WTC11 (cell line): Measurements from ENCODE around the gene HIGD1B. TPM values are rescaled to one million over a fixed set of nuclear protein-coding genes. Genes with fewer than 3 reads are reported as not detected.

ENCODE experiments used
- ATAC-seq: fragments of 200-7000 bp; cut with Tn5 transposase; 2 replicates; pipeline ENCODE4 v1.10.0; 2021; ENCODE audit warnings: mild to moderate bottlenecking, moderate library complexity
- CTCF ChIA-PET: fragments of 300-600 bp; sonication (Branson Sonifier 250); formaldehyde crosslinking; loops from one replicate; lab custom pipeline; 2021; ENCODE audit warnings: antibody characterized with exemption; lab: Charles Lee
- POLR2A ChIA-PET: fragments of 350-600 bp; sonication (Branson Sonifier 250); formaldehyde crosslinking; loops from one replicate; lab custom pipeline; 2021; ENCODE audit warnings: antibody characterized with exemption; lab: Charles Lee
- DNase-seq: peaks from one replicate; pipeline ENCODE4 v3.0.0; 2021; ENCODE audit warnings: low spot score
- H3K27ac Mint-ChIP-seq: 2 replicates; pipeline ENCODE4 v1.8.0; 2021; ENCODE audit warnings: mixed read lengths
- H3K27me3 Mint-ChIP-seq: 2 replicates; pipeline ENCODE4 v1.8.0; 2021; ENCODE audit warnings: low read depth, mild to moderate bottlenecking, moderate library complexity, mixed read lengths
- H3K36me3 Mint-ChIP-seq: 2 replicates; pipeline ENCODE4 v1.8.0; 2021; ENCODE audit warnings: mixed read lengths
- H3K4me1 Mint-ChIP-seq: 2 replicates; pipeline ENCODE4 v1.8.0; 2022; ENCODE audit warnings: mixed read lengths
- H3K4me3 Mint-ChIP-seq: 2 replicates; pipeline ENCODE4 v1.8.0; 2021; ENCODE audit warnings: mild to moderate bottlenecking, moderate library complexity, mixed read lengths
- H3K9me3 Mint-ChIP-seq: 2 replicates; pipeline ENCODE4 v1.8.0; 2021; ENCODE audit warnings: mixed read lengths
- CREB1 ChIP-seq: sonication (generic); formaldehyde crosslinking; IDR thresholded peaks from 2 replicates; pipeline ENCODE4 v1.8.0; 2023; ENCODE audit warnings: mild to moderate bottlenecking, missing genetic modification reagents
- FOXJ3 ChIP-seq: sonication (generic); formaldehyde crosslinking; IDR thresholded peaks from 2 replicates; pipeline ENCODE4 v1.9.0; 2021; ENCODE audit warnings: missing genetic modification reagents, mild to moderate bottlenecking, borderline replicate concordance
- NFATC4 ChIP-seq: fragments of 250-450 bp; sonication (Bioruptor Pico); IDR thresholded peaks from 2 replicates; pipeline ENCODE4 v1.9.0; 2021; ENCODE audit warnings: mild to moderate bottlenecking
- NR1H2 ChIP-seq: sonication (generic); formaldehyde crosslinking; IDR thresholded peaks from 2 replicates; pipeline ENCODE4 v1.9.0; 2021; ENCODE audit warnings: mild to moderate bottlenecking, moderate library complexity, missing genetic modification reagents
- NR2C2 ChIP-seq: sonication (generic); formaldehyde crosslinking; IDR thresholded peaks from 2 replicates; pipeline ENCODE4 v1.8.0; 2022; ENCODE audit warnings: mild to moderate bottlenecking, missing genetic modification reagents
- OVOL2 ChIP-seq: fragments of 250-450 bp; sonication (Bioruptor Pico); IDR thresholded peaks from 2 replicates; pipeline ENCODE4 v1.9.0; 2021; ENCODE audit warnings: mild to moderate bottlenecking, borderline replicate concordance
- TCF7 ChIP-seq: sonication (generic); formaldehyde crosslinking; IDR thresholded peaks from 2 replicates; pipeline ENCODE4 v1.8.0; 2022; ENCODE audit warnings: mild to moderate bottlenecking, low read depth, missing genetic modification reagents, moderate library complexity
- ZNF263 ChIP-seq: sonication (generic); formaldehyde crosslinking; IDR thresholded peaks from 2 replicates; pipeline ENCODE4 v1.8.1; 2022; ENCODE audit warnings: low read depth, mild to moderate bottlenecking, moderate library complexity, missing genetic modification reagents
- ZNF423 ChIP-seq: fragments of 250-450 bp; sonication (Bioruptor Pico); IDR thresholded peaks from 2 replicates; pipeline ENCODE4 v2.1.2; 2022; ENCODE audit warnings: mild to moderate bottlenecking, moderate library complexity
- ZNF671 ChIP-seq: fragments of 250-450 bp; sonication (Bioruptor Pico); IDR thresholded peaks from 2 replicates; pipeline ENCODE4 v1.8.0; 2021; ENCODE audit warnings: mild to moderate bottlenecking
- total RNA-seq: library from RNA; stranded (reverse); gene quantifications from 3 replicates; pipeline ENCODE4 v1.2.3, GENCODE V29; 2021
- TF ChIP-seq, protein P1 (sequence below): sonication (generic); formaldehyde crosslinking; IDR thresholded peaks from 2 replicates; pipeline ENCODE4 v1.8.1; 2023; ENCODE audit warnings: mild to moderate bottlenecking, missing genetic modification reagents, moderate library complexity
- TF ChIP-seq, protein P2 (sequence below): fragments of 250-450 bp; sonication (Bioruptor Pico); IDR thresholded peaks from 2 replicates; pipeline ENCODE4 v2.1.2; 2022; ENCODE audit warnings: mild to moderate bottlenecking, moderate library complexity
- TF ChIP-seq, protein P3 (sequence below): fragments of 250-450 bp; sonication (Bioruptor Pico); IDR thresholded peaks from 2 replicates; pipeline ENCODE4 v1.9.0; 2021; ENCODE audit warnings: mild to moderate bottlenecking
- TF ChIP-seq, protein P4 (sequence below): sonication (generic); formaldehyde crosslinking; IDR thresholded peaks from 2 replicates; pipeline ENCODE4 v1.8.1; 2022; ENCODE audit warnings: low read depth, mild to moderate bottlenecking, moderate library complexity, missing genetic modification reagents, borderline replicate concordance
- TF ChIP-seq, protein P5 (sequence below): sonication (generic); formaldehyde crosslinking; IDR thresholded peaks from 2 replicates; pipeline ENCODE4 v1.8.0; 2023; ENCODE audit warnings: mild to moderate bottlenecking, missing genetic modification reagents
- TF ChIP-seq, protein P6 (sequence below): fragments of 250-450 bp; sonication (Bioruptor Pico); IDR thresholded peaks from 2 replicates; pipeline ENCODE4 v1.9.0; 2021; ENCODE audit warnings: mild to moderate bottlenecking, borderline replicate concordance

The HIGD1B gene
- total RNA-seq, 1 experiment from 2014 or later = not detected

DNA sequence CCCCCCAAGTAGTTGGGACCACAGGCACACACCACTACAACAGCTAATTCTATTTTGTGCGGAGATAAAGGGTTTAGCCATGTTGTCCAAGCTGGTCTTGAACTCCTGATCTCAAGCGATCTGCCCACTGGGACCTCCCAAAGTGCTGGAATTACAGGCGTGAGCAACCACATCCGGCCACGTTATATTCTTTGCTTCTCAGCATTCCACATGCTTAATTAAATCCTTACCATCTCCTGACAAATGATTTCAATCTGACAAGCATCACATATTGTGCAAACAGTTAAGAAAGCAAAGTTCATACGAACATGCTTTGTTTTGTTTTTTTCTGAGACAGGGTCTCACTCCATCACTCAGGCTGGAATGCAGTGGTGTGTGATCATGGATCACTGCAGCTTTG lies 18.2 kb downstream of the HIGD1B start:
- H3K27me3 Mint-ChIP-seq = no peaks in the 10 kb centered on the region
- H3K27ac Mint-ChIP-seq = no peak overlapping the region
- TF ChIP-seq OVOL2 (CRISPR knock-in tag) = no peak
- no peak for TF ChIP-seq CREB1 (CRISPR knock-in tag)
- TF ChIP-seq, protein P1, sequence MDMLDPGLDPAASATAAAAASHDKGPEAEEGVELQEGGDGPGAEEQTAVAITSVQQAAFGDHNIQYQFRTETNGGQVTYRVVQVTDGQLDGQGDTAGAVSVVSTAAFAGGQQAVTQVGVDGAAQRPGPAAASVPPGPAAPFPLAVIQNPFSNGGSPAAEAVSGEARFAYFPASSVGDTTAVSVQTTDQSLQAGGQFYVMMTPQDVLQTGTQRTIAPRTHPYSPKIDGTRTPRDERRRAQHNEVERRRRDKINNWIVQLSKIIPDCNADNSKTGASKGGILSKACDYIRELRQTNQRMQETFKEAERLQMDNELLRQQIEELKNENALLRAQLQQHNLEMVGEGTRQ = no peak
- no peak for TF ChIP-seq TCF7
- TF ChIP-seq, protein P2, sequence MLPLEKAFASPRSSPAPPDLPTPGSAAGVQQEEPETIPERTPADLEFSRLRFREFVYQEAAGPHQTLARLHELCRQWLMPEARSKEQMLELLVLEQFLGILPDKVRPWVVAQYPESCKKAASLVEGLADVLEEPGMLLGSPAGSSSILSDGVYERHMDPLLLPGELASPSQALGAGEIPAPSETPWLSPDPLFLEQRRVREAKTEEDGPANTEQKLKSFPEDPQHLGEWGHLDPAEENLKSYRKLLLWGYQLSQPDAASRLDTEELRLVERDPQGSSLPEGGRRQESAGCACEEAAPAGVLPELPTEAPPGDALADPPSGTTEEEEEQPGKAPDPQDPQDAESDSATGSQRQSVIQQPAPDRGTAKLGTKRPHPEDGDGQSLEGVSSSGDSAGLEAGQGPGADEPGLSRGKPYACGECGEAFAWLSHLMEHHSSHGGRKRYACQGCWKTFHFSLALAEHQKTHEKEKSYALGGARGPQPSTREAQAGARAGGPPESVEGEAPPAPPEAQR (CRISPR knock-in tag) = no peak
- no peak for TF ChIP-seq ZNF423 (CRISPR knock-in tag)
- TF ChIP-seq NFATC4 (CRISPR knock-in tag) = no peak
- no peak for TF ChIP-seq NR1H2
- no peak for TF ChIP-seq ZNF671
- TF ChIP-seq, protein P3, sequence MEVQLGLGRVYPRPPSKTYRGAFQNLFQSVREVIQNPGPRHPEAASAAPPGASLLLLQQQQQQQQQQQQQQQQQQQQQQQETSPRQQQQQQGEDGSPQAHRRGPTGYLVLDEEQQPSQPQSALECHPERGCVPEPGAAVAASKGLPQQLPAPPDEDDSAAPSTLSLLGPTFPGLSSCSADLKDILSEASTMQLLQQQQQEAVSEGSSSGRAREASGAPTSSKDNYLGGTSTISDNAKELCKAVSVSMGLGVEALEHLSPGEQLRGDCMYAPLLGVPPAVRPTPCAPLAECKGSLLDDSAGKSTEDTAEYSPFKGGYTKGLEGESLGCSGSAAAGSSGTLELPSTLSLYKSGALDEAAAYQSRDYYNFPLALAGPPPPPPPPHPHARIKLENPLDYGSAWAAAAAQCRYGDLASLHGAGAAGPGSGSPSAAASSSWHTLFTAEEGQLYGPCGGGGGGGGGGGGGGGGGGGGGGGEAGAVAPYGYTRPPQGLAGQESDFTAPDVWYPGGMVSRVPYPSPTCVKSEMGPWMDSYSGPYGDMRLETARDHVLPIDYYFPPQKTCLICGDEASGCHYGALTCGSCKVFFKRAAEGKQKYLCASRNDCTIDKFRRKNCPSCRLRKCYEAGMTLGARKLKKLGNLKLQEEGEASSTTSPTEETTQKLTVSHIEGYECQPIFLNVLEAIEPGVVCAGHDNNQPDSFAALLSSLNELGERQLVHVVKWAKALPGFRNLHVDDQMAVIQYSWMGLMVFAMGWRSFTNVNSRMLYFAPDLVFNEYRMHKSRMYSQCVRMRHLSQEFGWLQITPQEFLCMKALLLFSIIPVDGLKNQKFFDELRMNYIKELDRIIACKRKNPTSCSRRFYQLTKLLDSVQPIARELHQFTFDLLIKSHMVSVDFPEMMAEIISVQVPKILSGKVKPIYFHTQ (CRISPR knock-in tag) = no peak
- TF ChIP-seq, protein P4, sequence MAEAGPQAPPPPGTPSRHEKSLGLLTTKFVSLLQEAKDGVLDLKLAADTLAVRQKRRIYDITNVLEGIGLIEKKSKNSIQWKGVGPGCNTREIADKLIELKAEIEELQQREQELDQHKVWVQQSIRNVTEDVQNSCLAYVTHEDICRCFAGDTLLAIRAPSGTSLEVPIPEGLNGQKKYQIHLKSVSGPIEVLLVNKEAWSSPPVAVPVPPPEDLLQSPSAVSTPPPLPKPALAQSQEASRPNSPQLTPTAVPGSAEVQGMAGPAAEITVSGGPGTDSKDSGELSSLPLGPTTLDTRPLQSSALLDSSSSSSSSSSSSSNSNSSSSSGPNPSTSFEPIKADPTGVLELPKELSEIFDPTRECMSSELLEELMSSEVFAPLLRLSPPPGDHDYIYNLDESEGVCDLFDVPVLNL (CRISPR knock-in tag) = no peak
- no peak for TF ChIP-seq FOXJ3 (CRISPR knock-in tag)
- no peak for TF ChIP-seq NR2C2
- TF ChIP-seq, protein P5, sequence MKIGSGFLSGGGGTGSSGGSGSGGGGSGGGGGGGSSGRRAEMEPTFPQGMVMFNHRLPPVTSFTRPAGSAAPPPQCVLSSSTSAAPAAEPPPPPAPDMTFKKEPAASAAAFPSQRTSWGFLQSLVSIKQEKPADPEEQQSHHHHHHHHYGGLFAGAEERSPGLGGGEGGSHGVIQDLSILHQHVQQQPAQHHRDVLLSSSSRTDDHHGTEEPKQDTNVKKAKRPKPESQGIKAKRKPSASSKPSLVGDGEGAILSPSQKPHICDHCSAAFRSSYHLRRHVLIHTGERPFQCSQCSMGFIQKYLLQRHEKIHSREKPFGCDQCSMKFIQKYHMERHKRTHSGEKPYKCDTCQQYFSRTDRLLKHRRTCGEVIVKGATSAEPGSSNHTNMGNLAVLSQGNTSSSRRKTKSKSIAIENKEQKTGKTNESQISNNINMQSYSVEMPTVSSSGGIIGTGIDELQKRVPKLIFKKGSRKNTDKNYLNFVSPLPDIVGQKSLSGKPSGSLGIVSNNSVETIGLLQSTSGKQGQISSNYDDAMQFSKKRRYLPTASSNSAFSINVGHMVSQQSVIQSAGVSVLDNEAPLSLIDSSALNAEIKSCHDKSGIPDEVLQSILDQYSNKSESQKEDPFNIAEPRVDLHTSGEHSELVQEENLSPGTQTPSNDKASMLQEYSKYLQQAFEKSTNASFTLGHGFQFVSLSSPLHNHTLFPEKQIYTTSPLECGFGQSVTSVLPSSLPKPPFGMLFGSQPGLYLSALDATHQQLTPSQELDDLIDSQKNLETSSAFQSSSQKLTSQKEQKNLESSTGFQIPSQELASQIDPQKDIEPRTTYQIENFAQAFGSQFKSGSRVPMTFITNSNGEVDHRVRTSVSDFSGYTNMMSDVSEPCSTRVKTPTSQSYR (CRISPR knock-in tag) = no peak
- TF ChIP-seq ZNF263 (CRISPR knock-in tag) = no peak
- TF ChIP-seq, protein P6, sequence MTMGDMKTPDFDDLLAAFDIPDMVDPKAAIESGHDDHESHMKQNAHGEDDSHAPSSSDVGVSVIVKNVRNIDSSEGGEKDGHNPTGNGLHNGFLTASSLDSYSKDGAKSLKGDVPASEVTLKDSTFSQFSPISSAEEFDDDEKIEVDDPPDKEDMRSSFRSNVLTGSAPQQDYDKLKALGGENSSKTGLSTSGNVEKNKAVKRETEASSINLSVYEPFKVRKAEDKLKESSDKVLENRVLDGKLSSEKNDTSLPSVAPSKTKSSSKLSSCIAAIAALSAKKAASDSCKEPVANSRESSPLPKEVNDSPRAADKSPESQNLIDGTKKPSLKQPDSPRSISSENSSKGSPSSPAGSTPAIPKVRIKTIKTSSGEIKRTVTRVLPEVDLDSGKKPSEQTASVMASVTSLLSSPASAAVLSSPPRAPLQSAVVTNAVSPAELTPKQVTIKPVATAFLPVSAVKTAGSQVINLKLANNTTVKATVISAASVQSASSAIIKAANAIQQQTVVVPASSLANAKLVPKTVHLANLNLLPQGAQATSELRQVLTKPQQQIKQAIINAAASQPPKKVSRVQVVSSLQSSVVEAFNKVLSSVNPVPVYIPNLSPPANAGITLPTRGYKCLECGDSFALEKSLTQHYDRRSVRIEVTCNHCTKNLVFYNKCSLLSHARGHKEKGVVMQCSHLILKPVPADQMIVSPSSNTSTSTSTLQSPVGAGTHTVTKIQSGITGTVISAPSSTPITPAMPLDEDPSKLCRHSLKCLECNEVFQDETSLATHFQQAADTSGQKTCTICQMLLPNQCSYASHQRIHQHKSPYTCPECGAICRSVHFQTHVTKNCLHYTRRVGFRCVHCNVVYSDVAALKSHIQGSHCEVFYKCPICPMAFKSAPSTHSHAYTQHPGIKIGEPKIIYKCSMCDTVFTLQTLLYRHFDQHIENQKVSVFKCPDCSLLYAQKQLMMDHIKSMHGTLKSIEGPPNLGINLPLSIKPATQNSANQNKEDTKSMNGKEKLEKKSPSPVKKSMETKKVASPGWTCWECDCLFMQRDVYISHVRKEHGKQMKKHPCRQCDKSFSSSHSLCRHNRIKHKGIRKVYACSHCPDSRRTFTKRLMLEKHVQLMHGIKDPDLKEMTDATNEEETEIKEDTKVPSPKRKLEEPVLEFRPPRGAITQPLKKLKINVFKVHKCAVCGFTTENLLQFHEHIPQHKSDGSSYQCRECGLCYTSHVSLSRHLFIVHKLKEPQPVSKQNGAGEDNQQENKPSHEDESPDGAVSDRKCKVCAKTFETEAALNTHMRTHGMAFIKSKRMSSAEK (CRISPR knock-in tag) = no peak
- ChIA-PET CTCF (interaction anchor here (0.8 to 8.0 kb wide), 4 partner anchors 11 to 100 kb away, joined by 3 to 103 read pairs (median 4); no protein-coding TSS in a partner anchor), POLR2A (no interaction called here)
- ATAC-seq = no peak
- no peaks in the 10 kb centered on the region for H3K9me3 Mint-ChIP-seq
- DNase-seq = no peak
- peaks cover 62% of the 10 kb centered on the region for H3K36me3 Mint-ChIP-seq
- no peak overlapping the region for H3K4me3 Mint-ChIP-seq
- H3K4me1 Mint-ChIP-seq = no peaks in the 10 kb centered on the region
